HG03045 (cell line): ENCODE data around the gene MYH9.
"Not testable (repeated sequence)": the region's sequence is repeated elsewhere in the genome, so short reads cannot be mapped to it uniquely, and the experiment has no call there.

Experiments
- ATAC-seq: cut with Tn5 transposase; IDR thresholded peaks from one replicate; pipeline ENCODE4 v1.9.1; 2021; ENCODE audit warnings: mild to moderate bottlenecking, moderate library complexity; ENCODE audit not compliant: unreplicated experiment

Gene MYH9

GRCh38 chr22:36387959-36388726 is at the start of gene MYH9:
MYH9 (minus strand) TSS chr22:36387967; CDS start chr22:36349236, 38,731 bp downstream.
- ATAC-seq, result peak; percentile 74

- no peak for ATAC-seq
Observed at GRCh38 chr22:36435516-36436415, 48.0 kb upstream of the MYH9 start.

GRCh38 chr22:36433318-36434231 is 45.8 kb upstream of the MYH9 start:
- ATAC-seq, result no peak

- no peak for ATAC-seq
Observed at GRCh38 chr22:36432592-36433317, 45.0 kb upstream of the MYH9 start.

GRCh38 chr22:36431977-36432376 is 44.2 kb upstream of the MYH9 start:
- ATAC-seq, result no peak

- no peak for ATAC-seq
Observed at GRCh38 chr22:36430863-36431262, 43.1 kb upstream of the MYH9 start.

- not testable (repeated sequence) for ATAC-seq
Observed at GRCh38 chr22:36427952-36428351, 40.2 kb upstream of the MYH9 start.

- ATAC-seq, result no peak
Observed at GRCh38 chr22:36425977-36426523, 38.3 kb upstream of the MYH9 start.

GRCh38 chr22:36424901-36425579 is 37.3 kb upstream of the MYH9 start:
- ATAC-seq, result no peak

GRCh38 chr22:36424466-36424865 is 36.7 kb upstream of the MYH9 start:
- ATAC-seq, result not testable (repeated sequence)

GRCh38 chr22:36423461-36424404 is 36.0 kb upstream of the MYH9 start:
- ATAC-seq, result no peak

GRCh38 chr22:36422287-36423014 is 34.7 kb upstream of the MYH9 start:
- ATAC-seq, result no peak

- ATAC-seq, result no peak
Observed at GRCh38 chr22:36419912-36420882, 32.4 kb upstream of the MYH9 start.

- ATAC-seq, result no peak
Observed at GRCh38 chr22:36419177-36419911, 31.6 kb upstream of the MYH9 start.

GRCh38 chr22:36417281-36417686 is 29.5 kb upstream of the MYH9 start:
- no peak for ATAC-seq
